Loucy (cell line): Measurements from ENCODE around the gene YAF2.

Experiments
- H2AFZ ChIP-seq: fragments of 200-600 bp; sonication (generic); 2 replicates; pipeline ENCODE4 v1.6.0; 2016; ENCODE audit warnings: antibody characterized with exemption, mild to moderate bottlenecking, low read length, moderate library complexity
- H3F3A ChIP-seq: fragments of 200-600 bp; 2 replicates; pipeline ENCODE4 v1.6.0; 2016; ENCODE audit warnings: antibody characterized with exemption, low read depth, mild to moderate bottlenecking
- H3K27me3 ChIP-seq: fragments of 200-600 bp; sonication (generic); 2 replicates; pipeline ENCODE4 v1.6.1; 2014; ENCODE audit warnings: low read length, mild to moderate bottlenecking; ENCODE audit not compliant: insufficient read depth, poor library complexity, severe bottlenecking
- H3K36me3 ChIP-seq: fragments of 200-600 bp; sonication (generic); 2 replicates; pipeline ENCODE4 v1.6.1; 2016; ENCODE audit warnings: low read length; ENCODE audit not compliant: insufficient read depth
- H3K4me1 ChIP-seq: fragments of 200-600 bp; sonication (generic); 2 replicates; pipeline ENCODE4 v1.5.1; 2014; ENCODE audit warnings: low read length, mild to moderate bottlenecking; ENCODE audit not compliant: insufficient read depth, poor library complexity, severe bottlenecking
- H3K4me2 ChIP-seq: fragments of 200-600 bp; sonication (generic); 2 replicates; pipeline ENCODE4 v1.6.0; 2014; ENCODE audit warnings: antibody characterized with exemption, low read length, low read depth, mild to moderate bottlenecking; ENCODE audit not compliant: poor library complexity, severe bottlenecking
- H3K4me3 ChIP-seq: fragments of 200-600 bp; sonication (generic); 2 replicates; pipeline ENCODE4 v1.5.1; 2014; ENCODE audit warnings: low read length, mild to moderate bottlenecking, mixed read lengths; ENCODE audit not compliant: poor library complexity, severe bottlenecking
- H3K79me2 ChIP-seq: fragments of 200-600 bp; sonication (generic); 2 replicates; pipeline ENCODE4 v1.6.1; 2014; ENCODE audit warnings: low read length; ENCODE audit not compliant: insufficient read depth
- H3K9ac ChIP-seq: fragments of 200-600 bp; sonication (generic); 2 replicates; pipeline ENCODE4 v1.6.0; 2014; ENCODE audit warnings: mild to moderate bottlenecking, low read depth, low read length, moderate library complexity; ENCODE audit not compliant: poor library complexity, severe bottlenecking
- H3K9me2 ChIP-seq: fragments of 200-600 bp; sonication (generic); replicated peaks from 2 replicates; pipeline ENCODE4 v1.6.1; 2016; ENCODE audit warnings: low read depth, low read length, mixed read lengths
- H3K9me3 ChIP-seq: fragments of 200-600 bp; sonication (generic); 2 replicates; pipeline ENCODE4 v1.6.1; 2014; ENCODE audit warnings: mild to moderate bottlenecking, antibody characterized with exemption, low read length, low read depth; ENCODE audit not compliant: insufficient read depth
- H4K20me1 ChIP-seq: fragments of 200-600 bp; sonication (generic); 2 replicates; pipeline ENCODE4 v1.6.0; 2014; ENCODE audit warnings: antibody characterized with exemption, low read length, mild to moderate bottlenecking; ENCODE audit not compliant: insufficient read depth, poor library complexity, severe bottlenecking
- CTCF ChIP-seq: fragments of 200-600 bp; sonication (generic); conservative IDR thresholded peaks from 2 replicates; pipeline ENCODE4 v1.5.1; 2014; ENCODE audit warnings: mild to moderate bottlenecking, antibody characterized with exemption, low read length
- EZH2phosphoT487 ChIP-seq: fragments of 200-600 bp; IDR thresholded peaks from 2 replicates; pipeline ENCODE4 v1.6.1; 2018; ENCODE audit warnings: antibody characterized with exemption, mild to moderate bottlenecking, moderate library complexity, borderline replicate concordance

YAF2 gene

GRCh38 chr12:42208574-42208973 is 29.5 kb downstream of the YAF2 start:
- no peaks in the 10 kb centered on the region for H3K27me3 ChIP-seq
- peaks cover 34% of the 10 kb centered on the region; the same call in 1 of the 2 replicates for H3K36me3 ChIP-seq
- no peaks in the 10 kb centered on the region for H3K4me1 ChIP-seq
- H3K4me3 ChIP-seq: no peak overlapping the region
- TF ChIP-seq CTCF (no peak), EZH2phosphoT487 (no peak)
- H3K9ac ChIP-seq: no peak overlapping the region
- no peak overlapping the region for H2AFZ ChIP-seq
- H4K20me1 ChIP-seq: peaks cover 7% of the 10 kb centered on the region
- no peaks in the 10 kb centered on the region for H3K9me3 ChIP-seq
- H3K9me2 ChIP-seq: no peaks in the 10 kb centered on the region
- no peaks in the 10 kb centered on the region for H3F3A ChIP-seq
- H3K79me2 ChIP-seq: peaks cover 26% of the 10 kb centered on the region; the same call in 1 of the 2 replicates
- H3K4me2 ChIP-seq: no peak overlapping the region

- H3K27me3 ChIP-seq: no peaks in the 10 kb centered on the region
- H3K4me2 ChIP-seq: no peak overlapping the region
- peaks cover 43% of the 10 kb centered on the region; the same call in 1 of the 2 replicates for H3K36me3 ChIP-seq
- peaks cover 18% of the 10 kb centered on the region; the same call in 1 of the 2 replicates for H3K79me2 ChIP-seq
- no peak overlapping the region for H2AFZ ChIP-seq
- no peaks in the 10 kb centered on the region for H3F3A ChIP-seq
- H3K9me2 ChIP-seq: no peaks in the 10 kb centered on the region
- H3K4me1 ChIP-seq: no peaks in the 10 kb centered on the region
- no peak overlapping the region for H3K4me3 ChIP-seq
- no peak for TF ChIP-seq CTCF
- TF ChIP-seq EZH2phosphoT487: no peak
- peaks cover 11% of the 10 kb centered on the region for H4K20me1 ChIP-seq
- no peaks in the 10 kb centered on the region for H3K9me3 ChIP-seq
- H3K9ac ChIP-seq: no peak overlapping the region
Observed at GRCh38 chr12:42204819-42205218, 33.2 kb downstream of the YAF2 start.

- Histone ChIP-seq H3K27me3 (no peaks in the 10 kb centered on the region), H4K20me1 (peaks cover 16% of the 10 kb centered on the region), H3K9ac (no peak overlapping the region), H3K4me3 (no peak overlapping the region), H3F3A (no peaks in the 10 kb centered on the region), H3K79me2 (peaks cover 20% of the 10 kb centered on the region; the same call in 1 of the 2 replicates), H3K4me2 (no peak overlapping the region), H3K36me3 (peaks cover 44% of the 10 kb centered on the region; the same call in 1 of the 2 replicates), H2AFZ (no peak overlapping the region), H3K9me2 (no peaks in the 10 kb centered on the region), H3K9me3 (no peaks in the 10 kb centered on the region), H3K4me1 (no peaks in the 10 kb centered on the region)
- TF ChIP-seq EZH2phosphoT487: no peak
- no peak for TF ChIP-seq CTCF
Observed at GRCh38 chr12:42204362-42204761, 33.7 kb downstream of the YAF2 start.
